PFSK-1 (cell line): ENCODE data around the gene NAXD.

Source experiments
- POLR2AphosphoS5 ChIP-seq: IDR thresholded peaks from 2 replicates; pipeline ENCODE4 v1.6.1; 2012; ENCODE audit warnings: low read depth, mild to moderate bottlenecking, control low read depth, low read length, moderate library complexity
- REST ChIP-seq, 2 experiments: IDR thresholded peaks; 2 replicates each; pipeline versions ENCODE4 v1.6.1 to v1.8.0; 2011 to 2012; ENCODE audit warnings: low read depth in 2 of 2, low read length in 2 of 2, control low read depth in 1 of 2, inconsistent platforms in 1 of 2, mild to moderate bottlenecking in 1 of 2, moderate library complexity in 1 of 2; ENCODE audit not compliant: insufficient read depth in 1 of 2
- SIN3A ChIP-seq: IDR thresholded peaks from 2 replicates; pipeline ENCODE4 v1.6.1; 2012; ENCODE audit warnings: mild to moderate bottlenecking, low read length, moderate library complexity, borderline replicate concordance; ENCODE audit not compliant: insufficient read depth
- TAF1 ChIP-seq: IDR thresholded peaks from 2 replicates; pipeline ENCODE4 v1.6.1; 2012; ENCODE audit warnings: low read length, control low read depth, borderline replicate concordance; ENCODE audit not compliant: insufficient read depth

- no peak for TF ChIP-seq POLR2AphosphoS5
- TF ChIP-seq REST (IDR thresholded peaks at IDR 0.05; ENCODE audit: insufficient read depth in 1 of 2, low read depth in 2 of 2, low read length in 2 of 2): no peak
- TF ChIP-seq TAF1: no peak
- no peak for TF ChIP-seq SIN3A
Measured at GRCh38 chr13:110648848-110649421, 33.6 kb downstream of the NAXD start.
